Measurements from ENCODE around the gene IGSF11. TPM values are rescaled to one million over a fixed set of nuclear protein-coding genes. Genes with fewer than 3 reads are reported as not detected.

The IGSF11 gene
- total and polyA plus RNA-seq, 4 experiments from 2014 or later: 0.22 to 0.44 TPM; not detected in 2

- no peak overlapping the region for H3K4me3 ChIP-seq (ENCODE audit: low read length in 2 of 2)
- H3K27ac ChIP-seq (ENCODE audit: low read depth, low read length): no peak overlapping the region
- H3K4me1 Mint-ChIP-seq: no peaks in the 10 kb centered on the region
- H3K27me3 Mint-ChIP-seq: peaks cover 0 to 2% of the 10 kb centered on the region in 2 donors
- H3K27ac Mint-ChIP-seq: no peak overlapping the region
- no peaks in the 10 kb centered on the region for H3K27me3 ChIP-seq (ENCODE audit: insufficient read depth, low read length)
- no peaks in the 10 kb centered on the region for H3K36me3 ChIP-seq (ENCODE audit: insufficient read depth, low read length)
- ChIA-PET CTCF (ENCODE audit: partially characterized antibody) (interaction anchor here (1.1 kb wide), 1 partner anchor 107 kb away, joined by 4 read pairs; no protein-coding TSS in a partner anchor), POLR2A (ENCODE audit: partially characterized antibody) (no interaction called here)
- no peaks in the 10 kb centered on the region for H3K9me3 Mint-ChIP-seq
- H3K4me1 ChIP-seq (ENCODE audit: insufficient read depth, low read length): no peaks in the 10 kb centered on the region
- no peaks in the 10 kb centered on the region for H3K9me3 ChIP-seq (ENCODE audit: control insufficient read depth in 1 of 2, low read length in 2 of 2)
- no peak overlapping the region for H3K4me3 Mint-ChIP-seq
- intact Hi-C loops (cut with micrococcal nuclease): no loop called here
- no peaks in the 10 kb centered on the region for H3K36me3 Mint-ChIP-seq
- no peak for DNase-seq
Observed at GRCh38 chr3:118990823-118991560, 43.7 kb downstream of the IGSF11 start.

GRCh38 chr3:118988198-118989130 is 46.2 kb downstream of the IGSF11 start:
- no peak overlapping the region for H3K4me3 ChIP-seq (ENCODE audit: low read length in 2 of 2)
- no peak overlapping the region for H3K27ac ChIP-seq (ENCODE audit: low read depth, low read length)
- ChIA-PET POLR2A (ENCODE audit: partially characterized antibody) (no interaction called here), CTCF (ENCODE audit: partially characterized antibody) (interaction anchor here (1.4 kb wide), 2 partner anchors 12 to 104 kb away, joined by 3 to 5 read pairs; no protein-coding TSS in a partner anchor)
- Mint-ChIP-seq H3K27ac (no peak overlapping the region), H3K4me1 (peaks cover 0 to 1% (median 0%) of the 10 kb centered on the region in 4 donors), H3K9me3 (no peaks in the 10 kb centered on the region), H3K27me3 (peaks cover 0 to 3% of the 10 kb centered on the region in 2 donors), H3K36me3 (no peaks in the 10 kb centered on the region), H3K4me3 (no peak overlapping the region)
- H3K9me3 ChIP-seq (ENCODE audit: control insufficient read depth in 1 of 2, low read length in 2 of 2): no peaks in the 10 kb centered on the region
- H3K4me1 ChIP-seq (ENCODE audit: insufficient read depth, low read length): no peaks in the 10 kb centered on the region
- H3K36me3 ChIP-seq (ENCODE audit: insufficient read depth, low read length): no peaks in the 10 kb centered on the region
- intact Hi-C loops (cut with micrococcal nuclease): no loop called here
- no peaks in the 10 kb centered on the region for H3K27me3 ChIP-seq (ENCODE audit: insufficient read depth, low read length)
- no peak for DNase-seq

GRCh38 chr3:118987477-118987876 is 47.2 kb downstream of the IGSF11 start:
- Mint-ChIP-seq H3K4me1 (peaks cover 0 to 1% (median 0%) of the 10 kb centered on the region in 4 donors), H3K9me3 (no peaks in the 10 kb centered on the region), H3K27me3 (peaks cover 0 to 3% of the 10 kb centered on the region in 2 donors), H3K27ac (no peak overlapping the region), H3K36me3 (no peaks in the 10 kb centered on the region), H3K4me3 (no peak overlapping the region)
- Histone ChIP-seq H3K27ac (ENCODE audit: low read depth, low read length) (no peak overlapping the region), H3K27me3 (ENCODE audit: insufficient read depth, low read length) (no peaks in the 10 kb centered on the region), H3K4me1 (ENCODE audit: insufficient read depth, low read length) (no peaks in the 10 kb centered on the region), H3K9me3 (ENCODE audit: control insufficient read depth in 1 of 2, low read length in 2 of 2) (no peaks in the 10 kb centered on the region), H3K4me3 (ENCODE audit: low read length in 2 of 2) (no peak overlapping the region), H3K36me3 (ENCODE audit: insufficient read depth, low read length) (no peaks in the 10 kb centered on the region)
- ChIA-PET POLR2A (ENCODE audit: partially characterized antibody) (no interaction called here), CTCF (ENCODE audit: partially characterized antibody) (interaction anchor here (1.4 kb wide), 2 partner anchors 11 to 103 kb away, joined by 3 to 5 read pairs; no protein-coding TSS in a partner anchor)
- intact Hi-C loops (cut with micrococcal nuclease): no loop called here
- DNase-seq: no peak

- intact Hi-C loops (cut with micrococcal nuclease): no loop called here
- no peak overlapping the region for H3K4me3 ChIP-seq (ENCODE audit: low read length in 2 of 2)
- no peaks in the 10 kb centered on the region for H3K36me3 ChIP-seq (ENCODE audit: insufficient read depth, low read length)
- no peaks in the 10 kb centered on the region for H3K4me1 ChIP-seq (ENCODE audit: insufficient read depth, low read length)
- Mint-ChIP-seq H3K36me3 (no peaks in the 10 kb centered on the region), H3K27ac (no peak overlapping the region), H3K27me3 (peaks cover 0 to 6% of the 10 kb centered on the region in 2 donors), H3K4me1 (peaks cover 0 to 1% (median 0%) of the 10 kb centered on the region in 4 donors), H3K9me3 (no peaks in the 10 kb centered on the region), H3K4me3 (no peak overlapping the region)
- POLR2A ChIA-PET (ENCODE audit: partially characterized antibody): no interaction called here
- no peak for DNase-seq
- CTCF ChIA-PET (ENCODE audit: partially characterized antibody): interaction anchor here (1.4 kb wide), 1 partner anchor 10 kb away, joined by 3 read pairs; no protein-coding TSS in a partner anchor
- no peaks in the 10 kb centered on the region for H3K9me3 ChIP-seq (ENCODE audit: control insufficient read depth in 1 of 2, low read length in 2 of 2)
- no peak overlapping the region for H3K27ac ChIP-seq (ENCODE audit: low read depth, low read length)
- no peaks in the 10 kb centered on the region for H3K27me3 ChIP-seq (ENCODE audit: insufficient read depth, low read length)
Observed at GRCh38 chr3:118986734-118987133, 47.9 kb downstream of the IGSF11 start.

- peaks cover 0 to 10% of the 10 kb centered on the region in 2 donors for H3K27me3 Mint-ChIP-seq
- DNase-seq: no peak
- Histone ChIP-seq H3K36me3 (ENCODE audit: insufficient read depth, low read length) (no peaks in the 10 kb centered on the region), H3K4me3 (ENCODE audit: low read length in 2 of 2) (no peak overlapping the region), H3K4me1 (ENCODE audit: insufficient read depth, low read length) (no peaks in the 10 kb centered on the region), H3K27me3 (ENCODE audit: insufficient read depth, low read length) (no peaks in the 10 kb centered on the region), H3K9me3 (ENCODE audit: control insufficient read depth in 1 of 2, low read length in 2 of 2) (no peaks in the 10 kb centered on the region), H3K27ac (ENCODE audit: low read depth, low read length) (no peak overlapping the region)
- no peaks in the 10 kb centered on the region for H3K36me3 Mint-ChIP-seq
- ChIA-PET CTCF (ENCODE audit: partially characterized antibody) (no interaction called here), POLR2A (ENCODE audit: partially characterized antibody) (no interaction called here)
- H3K9me3 Mint-ChIP-seq: peaks cover 0 to 3% (median 0%) of the 10 kb centered on the region in 8 donors
- intact Hi-C loops (cut with micrococcal nuclease): loop anchor here (5.0 kb wide), 1 partner anchor 42 kb away; no protein-coding TSS in a partner anchor
- peaks cover 0 to 1% (median 0%) of the 10 kb centered on the region in 4 donors for H3K4me1 Mint-ChIP-seq
- no peak overlapping the region for H3K27ac Mint-ChIP-seq
- no peak overlapping the region for H3K4me3 Mint-ChIP-seq
Observed at GRCh38 chr3:118984699-118985098, 49.9 kb downstream of the IGSF11 start.

GRCh38 chr3:118981494-118982134 is 53.0 kb downstream of the IGSF11 start:
- H3K9me3 Mint-ChIP-seq: peaks cover 0 to 3% (median 0%) of the 10 kb centered on the region in 8 donors
- Histone ChIP-seq H3K36me3 (ENCODE audit: insufficient read depth, low read length) (no peaks in the 10 kb centered on the region), H3K4me1 (ENCODE audit: insufficient read depth, low read length) (no peaks in the 10 kb centered on the region), H3K9me3 (ENCODE audit: control insufficient read depth in 1 of 2, low read length in 2 of 2) (no peaks in the 10 kb centered on the region), H3K27ac (ENCODE audit: low read depth, low read length) (no peak overlapping the region), H3K4me3 (ENCODE audit: low read length in 2 of 2) (no peak overlapping the region), H3K27me3 (ENCODE audit: insufficient read depth, low read length) (no peaks in the 10 kb centered on the region)
- no peaks in the 10 kb centered on the region for H3K36me3 Mint-ChIP-seq
- peaks cover 4 to 9% of the 10 kb centered on the region in 2 donors for H3K27me3 Mint-ChIP-seq
- ChIA-PET POLR2A (ENCODE audit: partially characterized antibody) (no interaction called here), CTCF (ENCODE audit: partially characterized antibody) (interaction anchor here (1.2 kb wide), 1 partner anchor 98 kb away, joined by 4 read pairs; no protein-coding TSS in a partner anchor)
- DNase-seq: no peak
- H3K27ac Mint-ChIP-seq: no peak overlapping the region
- H3K4me3 Mint-ChIP-seq: no peak overlapping the region
- intact Hi-C loops (cut with micrococcal nuclease): loop anchor here (5.0 kb wide), 1 partner anchor 39 kb away; no protein-coding TSS in a partner anchor
- peaks cover 0 to 1% (median 0%) of the 10 kb centered on the region in 4 donors for H3K4me1 Mint-ChIP-seq

All from CD4-positive, alpha-beta memory T cell (primary cell).